Measurements from ENCODE around the gene EML5. TPM values are rescaled to one million over a fixed set of nuclear protein-coding genes. Genes with fewer than 3 reads are reported as not detected.
A peak's percentile ranks its signal among the peaks of the same experiment; 100 is the strongest.

Gene EML5
- total RNA-seq, 1 experiment from 2014 or later: 0.85 TPM

DNA sequence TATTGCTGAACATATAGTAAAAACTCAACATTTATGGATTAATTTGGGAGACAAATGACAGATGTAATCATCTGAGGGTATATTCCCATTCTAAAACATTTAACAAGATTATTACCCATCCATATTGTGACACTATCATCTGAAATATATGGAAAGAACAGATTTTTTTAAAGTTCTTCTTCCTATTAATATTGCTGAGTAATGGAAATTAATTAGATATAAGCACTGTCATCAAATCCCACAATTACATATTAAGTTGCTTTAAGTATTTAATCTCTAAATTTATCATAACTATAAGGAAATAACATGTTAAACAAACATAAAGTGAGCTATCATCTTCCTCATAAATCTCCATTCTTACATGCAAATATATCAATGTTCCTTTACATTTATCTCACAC is 22.0 kb downstream of the EML5 start (continued):
- TF ChIP-seq, protein P1, sequence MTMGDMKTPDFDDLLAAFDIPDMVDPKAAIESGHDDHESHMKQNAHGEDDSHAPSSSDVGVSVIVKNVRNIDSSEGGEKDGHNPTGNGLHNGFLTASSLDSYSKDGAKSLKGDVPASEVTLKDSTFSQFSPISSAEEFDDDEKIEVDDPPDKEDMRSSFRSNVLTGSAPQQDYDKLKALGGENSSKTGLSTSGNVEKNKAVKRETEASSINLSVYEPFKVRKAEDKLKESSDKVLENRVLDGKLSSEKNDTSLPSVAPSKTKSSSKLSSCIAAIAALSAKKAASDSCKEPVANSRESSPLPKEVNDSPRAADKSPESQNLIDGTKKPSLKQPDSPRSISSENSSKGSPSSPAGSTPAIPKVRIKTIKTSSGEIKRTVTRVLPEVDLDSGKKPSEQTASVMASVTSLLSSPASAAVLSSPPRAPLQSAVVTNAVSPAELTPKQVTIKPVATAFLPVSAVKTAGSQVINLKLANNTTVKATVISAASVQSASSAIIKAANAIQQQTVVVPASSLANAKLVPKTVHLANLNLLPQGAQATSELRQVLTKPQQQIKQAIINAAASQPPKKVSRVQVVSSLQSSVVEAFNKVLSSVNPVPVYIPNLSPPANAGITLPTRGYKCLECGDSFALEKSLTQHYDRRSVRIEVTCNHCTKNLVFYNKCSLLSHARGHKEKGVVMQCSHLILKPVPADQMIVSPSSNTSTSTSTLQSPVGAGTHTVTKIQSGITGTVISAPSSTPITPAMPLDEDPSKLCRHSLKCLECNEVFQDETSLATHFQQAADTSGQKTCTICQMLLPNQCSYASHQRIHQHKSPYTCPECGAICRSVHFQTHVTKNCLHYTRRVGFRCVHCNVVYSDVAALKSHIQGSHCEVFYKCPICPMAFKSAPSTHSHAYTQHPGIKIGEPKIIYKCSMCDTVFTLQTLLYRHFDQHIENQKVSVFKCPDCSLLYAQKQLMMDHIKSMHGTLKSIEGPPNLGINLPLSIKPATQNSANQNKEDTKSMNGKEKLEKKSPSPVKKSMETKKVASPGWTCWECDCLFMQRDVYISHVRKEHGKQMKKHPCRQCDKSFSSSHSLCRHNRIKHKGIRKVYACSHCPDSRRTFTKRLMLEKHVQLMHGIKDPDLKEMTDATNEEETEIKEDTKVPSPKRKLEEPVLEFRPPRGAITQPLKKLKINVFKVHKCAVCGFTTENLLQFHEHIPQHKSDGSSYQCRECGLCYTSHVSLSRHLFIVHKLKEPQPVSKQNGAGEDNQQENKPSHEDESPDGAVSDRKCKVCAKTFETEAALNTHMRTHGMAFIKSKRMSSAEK (CRISPR knock-in tag; IDR thresholded peaks at IDR 0.05; ENCODE audit: borderline replicate concordance): no peak
- TF ChIP-seq, protein P2, sequence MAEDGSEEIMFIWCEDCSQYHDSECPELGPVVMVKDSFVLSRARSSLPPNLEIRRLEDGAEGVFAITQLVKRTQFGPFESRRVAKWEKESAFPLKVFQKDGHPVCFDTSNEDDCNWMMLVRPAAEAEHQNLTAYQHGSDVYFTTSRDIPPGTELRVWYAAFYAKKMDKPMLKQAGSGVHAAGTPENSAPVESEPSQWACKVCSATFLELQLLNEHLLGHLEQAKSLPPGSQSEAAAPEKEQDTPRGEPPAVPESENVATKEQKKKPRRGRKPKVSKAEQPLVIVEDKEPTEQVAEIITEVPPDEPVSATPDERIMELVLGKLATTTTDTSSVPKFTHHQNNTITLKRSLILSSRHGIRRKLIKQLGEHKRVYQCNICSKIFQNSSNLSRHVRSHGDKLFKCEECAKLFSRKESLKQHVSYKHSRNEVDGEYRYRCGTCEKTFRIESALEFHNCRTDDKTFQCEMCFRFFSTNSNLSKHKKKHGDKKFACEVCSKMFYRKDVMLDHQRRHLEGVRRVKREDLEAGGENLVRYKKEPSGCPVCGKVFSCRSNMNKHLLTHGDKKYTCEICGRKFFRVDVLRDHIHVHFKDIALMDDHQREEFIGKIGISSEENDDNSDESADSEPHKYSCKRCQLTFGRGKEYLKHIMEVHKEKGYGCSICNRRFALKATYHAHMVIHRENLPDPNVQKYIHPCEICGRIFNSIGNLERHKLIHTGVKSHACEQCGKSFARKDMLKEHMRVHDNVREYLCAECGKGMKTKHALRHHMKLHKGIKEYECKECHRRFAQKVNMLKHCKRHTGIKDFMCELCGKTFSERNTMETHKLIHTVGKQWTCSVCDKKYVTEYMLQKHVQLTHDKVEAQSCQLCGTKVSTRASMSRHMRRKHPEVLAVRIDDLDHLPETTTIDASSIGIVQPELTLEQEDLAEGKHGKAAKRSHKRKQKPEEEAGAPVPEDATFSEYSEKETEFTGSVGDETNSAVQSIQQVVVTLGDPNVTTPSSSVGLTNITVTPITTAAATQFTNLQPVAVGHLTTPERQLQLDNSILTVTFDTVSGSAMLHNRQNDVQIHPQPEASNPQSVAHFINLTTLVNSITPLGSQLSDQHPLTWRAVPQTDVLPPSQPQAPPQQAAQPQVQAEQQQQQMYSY (CRISPR knock-in tag; IDR thresholded peaks at IDR 0.05): no peak
- no peak for TF ChIP-seq NR1H2 (CRISPR knock-in tag; IDR thresholded peaks at IDR 0.05)

DNA sequence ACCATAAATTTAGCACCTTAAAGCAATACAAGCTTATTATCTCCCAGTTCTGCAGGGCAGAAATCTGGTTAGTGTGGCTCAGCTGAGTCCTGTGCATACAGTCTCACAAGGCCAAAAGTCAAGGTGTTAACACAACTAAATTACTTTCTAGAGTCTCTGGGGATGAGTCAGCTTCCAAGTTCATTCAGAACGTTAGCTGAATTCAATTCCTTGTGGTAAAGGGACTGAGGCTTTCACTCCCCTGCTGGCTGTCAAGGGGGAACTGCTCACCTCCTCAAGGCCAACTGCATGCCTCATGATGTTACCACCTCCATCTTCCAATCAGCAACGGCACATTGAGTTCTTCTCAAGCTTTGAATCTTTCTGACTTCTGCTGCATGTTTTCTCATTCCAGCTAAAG is 27.6 kb downstream of the EML5 start:
- peaks cover 12% of the 10 kb centered on the region for H3K27me3 Mint-ChIP-seq (ENCODE audit: low read depth)
- peaks cover 26% of the 10 kb centered on the region for H3K36me3 Mint-ChIP-seq
- ATAC-seq (peak; percentile 26; the same call in 1 of the 2 replicates), DNase-seq (ENCODE audit: low spot score) (no peak)
- TF ChIP-seq MYBL2 (CRISPR knock-in tag; IDR thresholded peaks at IDR 0.05): no peak
- TF ChIP-seq, protein P3, sequence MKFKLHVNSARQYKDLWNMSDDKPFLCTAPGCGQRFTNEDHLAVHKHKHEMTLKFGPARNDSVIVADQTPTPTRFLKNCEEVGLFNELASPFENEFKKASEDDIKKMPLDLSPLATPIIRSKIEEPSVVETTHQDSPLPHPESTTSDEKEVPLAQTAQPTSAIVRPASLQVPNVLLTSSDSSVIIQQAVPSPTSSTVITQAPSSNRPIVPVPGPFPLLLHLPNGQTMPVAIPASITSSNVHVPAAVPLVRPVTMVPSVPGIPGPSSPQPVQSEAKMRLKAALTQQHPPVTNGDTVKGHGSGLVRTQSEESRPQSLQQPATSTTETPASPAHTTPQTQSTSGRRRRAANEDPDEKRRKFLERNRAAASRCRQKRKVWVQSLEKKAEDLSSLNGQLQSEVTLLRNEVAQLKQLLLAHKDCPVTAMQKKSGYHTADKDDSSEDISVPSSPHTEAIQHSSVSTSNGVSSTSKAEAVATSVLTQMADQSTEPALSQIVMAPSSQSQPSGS (CRISPR knock-in tag; IDR thresholded peaks at IDR 0.05; ENCODE audit: borderline replicate concordance, low read depth): no peak
- TF ChIP-seq GABPB1 (CRISPR knock-in tag; IDR thresholded peaks at IDR 0.05): no peak
- TF ChIP-seq ATF1 (CRISPR knock-in tag; IDR thresholded peaks at IDR 0.05): no peak
- no peaks in the 10 kb centered on the region for H3K4me1 Mint-ChIP-seq
- ChIA-PET POLR2A (no interaction called here), CTCF (interaction anchor here (0.6 kb wide), 1 partner anchor 97 kb away, joined by 3 read pairs; no protein-coding TSS in a partner anchor)
- H3K27ac Mint-ChIP-seq: no peak overlapping the region
- peaks cover 60% of the 10 kb centered on the region for H3K9me3 Mint-ChIP-seq
- H3K4me3 Mint-ChIP-seq: no peak overlapping the region

DNA sequence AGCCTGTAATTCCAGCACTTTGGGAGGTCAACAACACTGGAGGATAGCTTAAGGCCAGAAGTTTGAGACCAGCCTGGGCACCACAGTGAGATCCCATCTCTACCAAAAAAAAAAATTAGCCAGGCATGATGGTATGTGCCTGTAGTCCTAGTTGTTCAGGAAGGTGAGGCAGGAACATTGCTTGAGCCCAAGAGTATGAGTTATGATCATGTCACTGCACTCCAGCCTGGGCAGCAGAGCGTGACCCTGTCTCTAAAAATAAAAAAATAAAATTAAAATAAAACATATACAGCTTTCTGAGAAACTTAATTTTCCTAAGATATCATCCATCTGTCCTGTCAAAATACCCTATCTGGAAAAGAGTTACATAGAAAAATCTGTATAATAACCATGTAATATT is 38.9 kb downstream of the EML5 start:
- peaks cover 4% of the 10 kb centered on the region for H3K9me3 Mint-ChIP-seq
- POLR2A ChIA-PET: no interaction called here
- DNase-seq (ENCODE audit: low spot score): no peak

DNA sequence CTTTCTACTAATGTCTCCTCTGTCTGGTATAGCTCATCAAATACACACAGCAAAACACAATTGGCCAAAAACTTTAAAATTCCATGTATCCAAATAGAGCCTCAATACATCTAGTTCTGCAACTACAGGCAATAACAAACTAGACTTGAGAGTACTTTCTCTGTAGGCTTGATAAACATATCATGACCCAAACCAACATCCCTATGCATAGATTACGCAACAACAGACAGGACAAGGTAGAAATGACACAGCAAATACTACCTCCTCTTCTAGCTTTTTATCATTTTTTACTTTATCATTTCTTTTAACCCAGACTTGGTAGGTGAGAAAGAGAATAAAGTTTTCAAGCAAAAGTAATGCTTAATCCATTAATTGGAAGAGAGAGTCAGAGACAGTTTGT is 41.8 kb downstream of the EML5 start:
- no peak overlapping the region for H3K27ac Mint-ChIP-seq
- no peak for DNase-seq (ENCODE audit: low spot score)
- H3K36me3 Mint-ChIP-seq: no peaks in the 10 kb centered on the region
- no peaks in the 10 kb centered on the region for H3K4me1 Mint-ChIP-seq
- no peaks in the 10 kb centered on the region for H3K9me3 Mint-ChIP-seq
- ChIA-PET CTCF (interaction anchor here (1.4 kb wide), 1 partner anchor 83 kb away, joined by 3 read pairs; no protein-coding TSS in a partner anchor), POLR2A (no interaction called here)
- no peak for ATAC-seq
- no peaks in the 10 kb centered on the region; the same call in 1 of the 2 replicates for H3K27me3 Mint-ChIP-seq (ENCODE audit: low read depth)
- H3K4me3 Mint-ChIP-seq: no peak overlapping the region
- TF ChIP-seq EMX1 (CRISPR knock-in tag; IDR thresholded peaks at IDR 0.05) (no peak), KAT7 (CRISPR knock-in tag; IDR thresholded peaks at IDR 0.05; ENCODE audit: borderline replicate concordance) (no peak), ELF4 (CRISPR knock-in tag; IDR thresholded peaks at IDR 0.05; ENCODE audit: low read depth) (no peak), NR3C1 (CRISPR knock-in tag; conservative IDR thresholded peaks at IDR 0.05; ENCODE audit: low read depth) (no peak), CBFB (CRISPR knock-in tag; IDR thresholded peaks at IDR 0.05; ENCODE audit: low read depth) (no peak)
- TF ChIP-seq, protein P4, sequence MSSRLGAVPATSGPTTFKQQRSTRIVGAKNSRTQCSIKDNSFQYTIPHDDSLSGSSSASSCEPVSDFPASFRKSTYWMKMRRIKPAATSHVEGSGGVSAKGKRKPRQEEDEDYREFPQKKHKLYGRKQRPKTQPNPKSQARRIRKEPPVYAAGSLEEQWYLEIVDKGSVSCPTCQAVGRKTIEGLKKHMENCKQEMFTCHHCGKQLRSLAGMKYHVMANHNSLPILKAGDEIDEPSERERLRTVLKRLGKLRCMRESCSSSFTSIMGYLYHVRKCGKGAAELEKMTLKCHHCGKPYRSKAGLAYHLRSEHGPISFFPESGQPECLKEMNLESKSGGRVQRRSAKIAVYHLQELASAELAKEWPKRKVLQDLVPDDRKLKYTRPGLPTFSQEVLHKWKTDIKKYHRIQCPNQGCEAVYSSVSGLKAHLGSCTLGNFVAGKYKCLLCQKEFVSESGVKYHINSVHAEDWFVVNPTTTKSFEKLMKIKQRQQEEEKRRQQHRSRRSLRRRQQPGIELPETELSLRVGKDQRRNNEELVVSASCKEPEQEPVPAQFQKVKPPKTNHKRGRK (CRISPR knock-in tag; IDR thresholded peaks at IDR 0.05; ENCODE audit: borderline replicate concordance): no peak
- TF ChIP-seq, protein P3 (CRISPR knock-in tag; IDR thresholded peaks at IDR 0.05; ENCODE audit: borderline replicate concordance, low read depth): no peak
- TF ChIP-seq, protein P5, sequence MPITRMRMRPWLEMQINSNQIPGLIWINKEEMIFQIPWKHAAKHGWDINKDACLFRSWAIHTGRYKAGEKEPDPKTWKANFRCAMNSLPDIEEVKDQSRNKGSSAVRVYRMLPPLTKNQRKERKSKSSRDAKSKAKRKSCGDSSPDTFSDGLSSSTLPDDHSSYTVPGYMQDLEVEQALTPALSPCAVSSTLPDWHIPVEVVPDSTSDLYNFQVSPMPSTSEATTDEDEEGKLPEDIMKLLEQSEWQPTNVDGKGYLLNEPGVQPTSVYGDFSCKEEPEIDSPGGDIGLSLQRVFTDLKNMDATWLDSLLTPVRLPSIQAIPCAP (CRISPR knock-in tag; IDR thresholded peaks at IDR 0.05): no peak

More for the DNA sequence above, 38.9 kb downstream of the EML5 start:
- Mint-ChIP-seq H3K4me3 (no peak overlapping the region), H3K27me3 (ENCODE audit: low read depth) (peaks cover 6% of the 10 kb centered on the region; the same call in 1 of the 2 replicates), H3K4me1 (no peaks in the 10 kb centered on the region), H3K36me3 (no peaks in the 10 kb centered on the region), H3K27ac (no peak overlapping the region)
- peak; percentile 18; the same call in 1 of the 2 replicates for TF ChIP-seq ZNF121 (CRISPR knock-in tag; IDR thresholded peaks at IDR 0.05)
- TF ChIP-seq MXD4 (CRISPR knock-in tag; IDR thresholded peaks at IDR 0.05; ENCODE audit: borderline replicate concordance): no peak
- no peak for TF ChIP-seq ZNF317 (CRISPR knock-in tag; IDR thresholded peaks at IDR 0.05; ENCODE audit: borderline replicate concordance, low read depth)
- CTCF ChIA-PET: no interaction called here
- ATAC-seq: no peak
